AG04449 (cell line): ENCODE data around the gene TRIM25.

Experiments
- CTCF ChIA-PET: fragments of 350-600 bp; formaldehyde crosslinking; extraction: SDS; loops from one replicate; lab custom pipeline; 2021; ENCODE audit warnings: antibody characterized with exemption; lab: Yijun Ruan, JAX
- POLR2A ChIA-PET: fragments of 400-600, 350-600 bp; formaldehyde crosslinking; extraction: SDS; loops from one replicate; lab custom pipeline; 2020; ENCODE audit warnings: antibody characterized with exemption, inconsistent platforms; lab: Yijun Ruan, JAX
- DNase-seq: peaks from one replicate; pipeline ENCODE4 v3.0.0-alpha.2; 2010; ENCODE audit warnings: low read depth, low spot score
- H3K4me3 ChIP-seq: 2 replicates; pipeline ENCODE4 v1.5.1; 2011; ENCODE audit warnings: low read depth, mild to moderate bottlenecking, control low read depth, low read length
- CTCF ChIP-seq: IDR thresholded peaks from one replicate; pipeline ENCODE4 v1.5.1; 2011; ENCODE audit warnings: mild to moderate bottlenecking, moderate library complexity, low read length, control low read depth, inconsistent platforms; ENCODE audit not compliant: insufficient read depth; ENCODE audit errors: missing control alignments

Gene TRIM25

GRCh38 chr17:56896217-56896967, 17.5 kb downstream of the TRIM25 start:
- CTCF ChIA-PET = interaction anchor here (1.7 kb wide), 1 partner anchor 14 kb away, joined by 6 read pairs; no protein-coding TSS in a partner anchor
- POLR2A ChIA-PET = interaction anchor here (1.1 kb wide), 1 partner anchor 17 kb away, joined by 3 read pairs; the partner anchor contains the start of gene TRIM25
- no peak overlapping the region for H3K4me3 ChIP-seq
- no peak for TF ChIP-seq CTCF
- DNase-seq = no peak

- ChIA-PET POLR2A (interaction anchor here (0.6 kb wide), 1 partner anchor 126 kb away, joined by 4 read pairs; no protein-coding TSS in a partner anchor), CTCF (interaction anchor here (1.4 kb wide), 1 partner anchor 75 kb away, joined by 4 read pairs; no protein-coding TSS in a partner anchor)
- no peak for TF ChIP-seq CTCF
- no peak overlapping the region for H3K4me3 ChIP-seq
- no peak for DNase-seq
These were observed 18.9 kb downstream of the TRIM25 start for GRCh38 chr17:56894859-56895455.

GRCh38 chr17:56893503-56893902, 20.3 kb downstream of the TRIM25 start:
- no peak for TF ChIP-seq CTCF
- DNase-seq = no peak
- ChIA-PET POLR2A (no interaction called here), CTCF (interaction anchor here (1.4 to 1.5 kb wide), 2 partner anchors 46 to 74 kb away, joined by 4 to 5 read pairs; no protein-coding TSS in a partner anchor)
- H3K4me3 ChIP-seq = no peak overlapping the region

- no peak for DNase-seq
- POLR2A ChIA-PET = no interaction called here
- TF ChIP-seq CTCF = no peak
- CTCF ChIA-PET = interaction anchor here (1.5 kb wide), 2 partner anchors 12 to 47 kb away, joined by 5 read pairs; no protein-coding TSS in a partner anchor
- H3K4me3 ChIP-seq = no peak overlapping the region
These were observed 21.5 kb downstream of the TRIM25 start for GRCh38 chr17:56892333-56892732.

- ChIA-PET POLR2A (no interaction called here), CTCF (interaction anchor here (1.5 to 1.6 kb wide), 2 partner anchors 13 to 111 kb away, joined by 5 read pairs; no protein-coding TSS in a partner anchor)
These were observed 22.1 kb downstream of the TRIM25 start for GRCh38 chr17:56891751-56892150.

More at GRCh38 chr17:56891751-56892150, 22.1 kb downstream of the TRIM25 start:
- peak; percentile 34 for TF ChIP-seq CTCF
- no peak overlapping the region for H3K4me3 ChIP-seq
- no peak for DNase-seq
